ENCODE results near the gene GNLY. TPM values are rescaled to one million over a fixed set of nuclear protein-coding genes. Genes with fewer than 3 reads are reported as not detected.
A peak's percentile ranks its signal among the peaks of the same experiment; 100 is the strongest.

The GNLY gene
- total RNA-seq, 6 donors from 2014 or later: 12.2 to 24.7 (median 21.0) TPM

- no peak for DNase-seq
- H3K36me3 ChIP-seq: no peaks in the 10 kb centered on the region
- TF ChIP-seq CTCF (IDR thresholded peaks at IDR 0.05) (no peak), POLR2AphosphoS5 (IDR thresholded peaks at IDR 0.05) (no peak), POLR2A (IDR thresholded peaks at IDR 0.05) (no peak), EP300 (IDR thresholded peaks at IDR 0.05) (no peak)
- ATAC-seq (ENCODE audit: low FRiP score in 2 of 2): no peak
- H3K27me3 ChIP-seq: no peaks in the 10 kb centered on the region
- H3K4me3 ChIP-seq: no peak overlapping the region
- WGBS, 2 donors: 77 to 81% methylated on average over 10 to 11 of the region's 11 CpGs
- peaks cover 15 to 58% (median 38%) of the 10 kb centered on the region in 4 donors for H3K4me1 ChIP-seq
- H3K27ac ChIP-seq: peak overlapping the region in 3 of 4 donors; percentile 38 to 82 (median 74)
- no peaks in the 10 kb centered on the region for H3K9me3 ChIP-seq
These were observed 20.3 kb upstream of the GNLY start for GRCh38 chr2:85673716-85674375.

GRCh38 chr2:85674417-85674816 lies 19.7 kb upstream of the GNLY start:
- H3K27ac ChIP-seq: peak overlapping the region in 3 of 4 donors; percentile 13 to 82 (median 74)
- 58 to 89% methylated on average over 2 of the region's 2 CpGs for WGBS, 2 donors
- peaks cover 18 to 58% (median 38%) of the 10 kb centered on the region in 4 donors for H3K4me1 ChIP-seq
- TF ChIP-seq CTCF (IDR thresholded peaks at IDR 0.05) (no peak), POLR2AphosphoS5 (IDR thresholded peaks at IDR 0.05) (peak; percentile 47 to 84), EP300 (IDR thresholded peaks at IDR 0.05) (peak in 1 of 4 donors; percentile 29), POLR2A (IDR thresholded peaks at IDR 0.05) (no peak)
- ATAC-seq (ENCODE audit: low FRiP score in 2 of 2) (no peak), DNase-seq (no peak)
- H3K27me3 ChIP-seq: no peaks in the 10 kb centered on the region
- H3K36me3 ChIP-seq: no peaks in the 10 kb centered on the region
- H3K4me3 ChIP-seq: no peak overlapping the region
- H3K9me3 ChIP-seq: no peaks in the 10 kb centered on the region

DNA sequence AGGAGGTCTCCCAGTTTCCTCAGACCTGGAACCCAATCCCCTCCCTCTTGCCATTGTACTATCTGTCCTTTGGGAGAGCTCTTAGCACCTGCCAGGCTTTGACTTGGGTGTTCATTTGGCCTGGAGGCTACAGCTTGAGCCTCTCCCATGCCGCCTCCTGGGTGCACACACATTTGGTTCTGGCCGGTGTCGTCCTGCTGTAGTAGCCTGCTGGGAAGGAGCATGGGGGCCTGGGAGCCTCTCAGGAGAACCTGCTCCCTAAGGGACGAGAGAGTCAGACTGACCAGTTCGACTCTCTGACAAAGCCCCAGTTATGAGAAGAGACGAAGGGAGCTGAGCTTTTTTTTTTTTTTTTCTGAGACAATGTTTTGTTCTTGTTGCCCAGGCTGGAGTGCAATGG lies 18.7 kb upstream of the GNLY start:
- Histone ChIP-seq H3K9me3 (no peaks in the 10 kb centered on the region), H3K36me3 (no peaks in the 10 kb centered on the region), H3K27me3 (no peaks in the 10 kb centered on the region), H3K27ac (peak overlapping the region in 2 of 4 donors; percentile 74 to 82), H3K4me3 (no peak overlapping the region), H3K4me1 (peaks cover 20 to 60% (median 38%) of the 10 kb centered on the region in 4 donors)
- no peak for ATAC-seq (ENCODE audit: low FRiP score in 2 of 2)
- 92% methylated on average over 6 of the region's 6 CpGs for WGBS, 2 donors
- no peak for DNase-seq
- no peak for TF ChIP-seq POLR2AphosphoS5 (IDR thresholded peaks at IDR 0.05)
- no peak for TF ChIP-seq CTCF (IDR thresholded peaks at IDR 0.05)

DNA sequence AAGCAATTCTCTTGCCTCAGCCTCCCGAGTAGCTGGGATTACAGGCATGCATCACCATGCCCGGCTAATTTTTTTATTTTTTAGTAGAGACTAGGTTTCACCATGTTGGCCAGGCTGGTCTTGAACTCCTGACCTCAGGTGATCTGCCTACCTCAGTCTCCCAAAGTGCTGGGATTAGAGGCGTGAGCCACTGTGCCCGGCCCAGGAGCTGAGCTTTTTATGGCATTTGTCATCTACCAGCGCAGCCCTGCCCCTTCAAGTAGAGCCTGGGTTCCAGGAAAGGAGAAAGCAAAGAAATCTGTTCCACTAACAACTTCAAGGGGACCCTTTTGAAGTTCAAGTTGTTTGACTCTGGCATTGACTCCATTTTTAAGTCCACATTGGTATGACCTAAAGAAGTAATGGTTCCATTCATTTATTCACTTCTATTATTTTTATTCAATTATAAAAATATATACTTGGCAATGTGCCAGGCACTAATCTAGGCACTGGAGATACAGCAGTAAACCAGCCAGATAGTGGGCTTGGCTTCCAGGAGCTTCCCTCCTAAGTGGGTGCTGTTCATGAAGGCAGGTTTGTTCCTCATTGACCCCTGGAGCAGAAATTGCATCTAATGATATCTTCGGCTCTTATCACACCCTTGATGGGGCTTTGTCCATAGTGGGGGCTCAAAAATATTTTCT lies 18.2 kb upstream of the GNLY start:
- TF ChIP-seq POLR2A (IDR thresholded peaks at IDR 0.05) (no peak), EP300 (IDR thresholded peaks at IDR 0.05) (no peak), POLR2AphosphoS5 (IDR thresholded peaks at IDR 0.05) (no peak), CTCF (IDR thresholded peaks at IDR 0.05) (no peak)
- no peaks in the 10 kb centered on the region for H3K27me3 ChIP-seq
- ATAC-seq (ENCODE audit: low FRiP score in 2 of 2) (no peak), DNase-seq (peak in 1 of 2 donors; percentile 40)
- no peak overlapping the region for H3K4me3 ChIP-seq
- 71 to 73% methylated on average over 5 to 6 of the region's 6 CpGs for WGBS, 2 donors
- peak overlapping the region in 3 of 4 donors; percentile 48 to 82 (median 74) for H3K27ac ChIP-seq
- peaks cover 23 to 66% (median 44%) of the 10 kb centered on the region in 4 donors for H3K4me1 ChIP-seq
- no peaks in the 10 kb centered on the region for H3K9me3 ChIP-seq
- no peaks in the 10 kb centered on the region for H3K36me3 ChIP-seq

Data from upper lobe of left lung (tissue), 6 donors.